A549 (cell line): ENCODE data around the gene DAGLA. TPM values are rescaled to one million over a fixed set of nuclear protein-coding genes. Genes with fewer than 3 reads are reported as not detected.

Experiments used
- ATAC-seq, 2 experiments: fragments of 200-7000 bp in 1 of 2; fragments of >200 bp in 1 of 2; cut with Nextera tagmentation in 1 of 2; cut with Tn5 transposase in 1 of 2; 3 replicates each; pipeline versions ENCODE4 v1.8.0 to v1.9.1; 2018 to 2020; ENCODE audit warnings: mild to moderate bottlenecking in 1 of 2, moderate library complexity in 1 of 2
- CTCF ChIA-PET: fragments of 300-600 bp; sonication (Branson Sonifier 250); formaldehyde crosslinking; extraction: SDS; loops from one replicate; lab custom pipeline; 2021; ENCODE audit warnings: antibody characterized with exemption, inconsistent platforms; lab: Yijun Ruan, JAX
- POLR2A ChIA-PET: fragments of 350-600 bp; formaldehyde crosslinking; extraction: SDS; loops from one replicate; lab custom pipeline; 2021; ENCODE audit warnings: antibody characterized with exemption, inconsistent platforms; lab: Yijun Ruan, JAX
- DNase-seq, 2 experiments: peaks; one replicate each; pipeline versions ENCODE4 v3.0.0 to v3.0.0-alpha.2; 2011 to 2016; ENCODE audit warnings: low read depth in 1 of 2, low spot score in 1 of 2
- FAIRE-seq: peaks from 2 replicates; lab custom pipeline; 2011; peaks lifted over from hg19 to GRCh38; lab: Jason Lieb, UNC
- H3K27ac ChIP-seq, 2 experiments: fragments of >200 bp; sonication (Bioruptor Twin); formaldehyde crosslinking; 3 replicates each; pipeline ENCODE4 v1.5.1; 2016 to 2017
- H3K4me1 ChIP-seq: fragments of >200 bp; sonication (Bioruptor Twin); formaldehyde crosslinking; 3 replicates; pipeline ENCODE4 v1.6.1; 2016
- H3K4me2 ChIP-seq: fragments of >200 bp; sonication (Bioruptor Twin); formaldehyde crosslinking; 3 replicates; pipeline ENCODE4 v1.6.1; 2016
- H3K4me3 ChIP-seq: fragments of >200 bp; sonication (Bioruptor Twin); formaldehyde crosslinking; 3 replicates; pipeline ENCODE4 v1.5.1; 2016
- H3K9me3 ChIP-seq: fragments of >200 bp; sonication (Bioruptor Twin); formaldehyde crosslinking; 3 replicates; pipeline ENCODE4 v1.6.1; 2016
- BHLHE40 ChIP-seq: IDR thresholded peaks from 2 replicates; pipeline ENCODE4 v1.6.1; 2012; ENCODE audit warnings: low read depth, low read length, inconsistent platforms
- CBX2 ChIP-seq: fragments of 200-600 bp; sonication (generic); IDR thresholded peaks from 2 replicates; pipeline ENCODE4 v1.6.1; 2016; ENCODE audit warnings: low read depth, mild to moderate bottlenecking, borderline replicate concordance
- CHD4 ChIP-seq: fragments of 200-600 bp; sonication (generic); IDR thresholded peaks from 2 replicates; pipeline ENCODE4 v1.6.1; 2016; ENCODE audit warnings: antibody characterized with exemption, mild to moderate bottlenecking, borderline replicate concordance
- EHMT2 ChIP-seq: fragments of 200-600 bp; sonication (generic); IDR thresholded peaks from 2 replicates; pipeline ENCODE4 v1.6.1; 2016; ENCODE audit warnings: antibody characterized with exemption, low read depth, mild to moderate bottlenecking, moderate library complexity
- EP300 ChIP-seq, 2 experiments: fragments of >200 bp; sonication (Bioruptor Twin); formaldehyde crosslinking; IDR thresholded peaks; 2 replicates in 1 of 2; 3 replicates in 1 of 2; pipeline ENCODE4 v1.6.1; 2016 to 2017
- FOSB ChIP-seq: fragments of 250-450 bp; sonication (Bioruptor Pico); IDR thresholded peaks from 2 replicates; pipeline ENCODE4 v1.5.0; 2020; ENCODE audit warnings: mild to moderate bottlenecking, moderate library complexity
- HDAC2 ChIP-seq: fragments of 200-600 bp; sonication (generic); IDR thresholded peaks from 2 replicates; pipeline ENCODE4 v1.6.1; 2016
- HOXA7 ChIP-seq: fragments of 250-450 bp; sonication (Bioruptor Pico); IDR thresholded peaks from 2 replicates; pipeline ENCODE4 v1.5.0; 2020; ENCODE audit warnings: mild to moderate bottlenecking, moderate library complexity
- JUNB ChIP-seq: fragments of >200 bp; sonication (Bioruptor Twin); formaldehyde crosslinking; IDR thresholded peaks from 2 replicates; pipeline ENCODE4 v1.6.1; 2016
- MAZ ChIP-seq: fragments of 150-350 bp; IDR thresholded peaks from 2 replicates; pipeline ENCODE4 v1.6.1; 2014; ENCODE audit warnings: antibody characterized with exemption, low read depth, low read length, borderline replicate concordance
- NPAS2 ChIP-seq: fragments of 250-450 bp; sonication (Bioruptor Pico); IDR thresholded peaks from 2 replicates; pipeline ENCODE4 v1.8.0; 2022; ENCODE audit warnings: mild to moderate bottlenecking, moderate library complexity, borderline replicate concordance
- NR3C1 ChIP-seq: fragments of >200 bp; sonication (Bioruptor Twin); formaldehyde crosslinking; IDR thresholded peaks from 3 replicates; pipeline ENCODE4 v1.6.1; 2017
- PHF8 ChIP-seq: fragments of 200-600 bp; sonication (generic); IDR thresholded peaks from 2 replicates; pipeline ENCODE4 v1.6.1; 2016; ENCODE audit warnings: low read depth, mild to moderate bottlenecking, antibody characterized with exemption, moderate library complexity, borderline replicate concordance
- POLR2A ChIP-seq: IDR thresholded peaks from 2 replicates; pipeline ENCODE4 v1.6.1; 2012; ENCODE audit warnings: mild to moderate bottlenecking, low read length
- RCOR1 ChIP-seq: fragments of 150-350 bp; IDR thresholded peaks from 2 replicates; pipeline ENCODE4 v1.6.1; 2014; ENCODE audit warnings: antibody characterized with exemption, low read length, low read depth
- RFX5 ChIP-seq: fragments of 450-650 bp; IDR thresholded peaks from 2 replicates; pipeline ENCODE4 v1.7.1; 2014; ENCODE audit warnings: antibody characterized with exemption, mild to moderate bottlenecking, moderate library complexity
- RNF2 ChIP-seq: fragments of 200-600 bp; sonication (generic); IDR thresholded peaks from 2 replicates; pipeline ENCODE4 v1.6.1; 2016; ENCODE audit warnings: low read depth, mild to moderate bottlenecking, antibody characterized with exemption, moderate library complexity, borderline replicate concordance
- TFCP2L1 ChIP-seq: fragments of 250-450 bp; sonication (Bioruptor Pico); IDR thresholded peaks from 2 replicates; pipeline ENCODE4 v1.5.0; 2021; ENCODE audit warnings: mild to moderate bottlenecking
- TP53 ChIP-seq: fragments of 250-450 bp; sonication (Bioruptor Pico); IDR thresholded peaks from 2 replicates; pipeline ENCODE4 v1.5.0; 2021; ENCODE audit warnings: mild to moderate bottlenecking, moderate library complexity
- WGBS: methylation state at CpG from one replicate; pipeline ENCODE4 v1.1.6; 2017; ENCODE audit errors: missing lambda C conversion rate; 5-methylcytosine and 5-hydroxymethylcytosine counted together
- polyA plus RNA-seq, 4 experiments: library from polyadenylated mRNA; depleted of rRNA in 3 of 4; stranded (reverse); fragments of >200 nt; fragmentation: RNase III in 1 of 4; extraction: RNeasy Plus Mini Kit Qiagen cat#74134 plus additional on column Dnase treatment in 1 of 4; gene quantifications; 2 replicates in 3 of 4; 3 replicates in 1 of 4; pipeline ENCODE4 v1.2.3, GENCODE V29; 2011 to 2017
- TF ChIP-seq, protein P1 (sequence below): fragments of 250-450 bp; sonication (Bioruptor Pico); IDR thresholded peaks from 2 replicates; pipeline ENCODE4 v1.5.0; 2020; ENCODE audit warnings: low read depth, mild to moderate bottlenecking, moderate library complexity
- TF ChIP-seq, protein P2 (sequence below): fragments of >200 bp; sonication (Bioruptor Twin); formaldehyde crosslinking; IDR thresholded peaks from 3 replicates; pipeline ENCODE4 v1.6.1; 2016

Gene DAGLA
- polyA plus RNA-seq, 2 of the 4 experiments (the other 2 are of a cell fraction) = 0.93 to 2.5 TPM

DNA sequence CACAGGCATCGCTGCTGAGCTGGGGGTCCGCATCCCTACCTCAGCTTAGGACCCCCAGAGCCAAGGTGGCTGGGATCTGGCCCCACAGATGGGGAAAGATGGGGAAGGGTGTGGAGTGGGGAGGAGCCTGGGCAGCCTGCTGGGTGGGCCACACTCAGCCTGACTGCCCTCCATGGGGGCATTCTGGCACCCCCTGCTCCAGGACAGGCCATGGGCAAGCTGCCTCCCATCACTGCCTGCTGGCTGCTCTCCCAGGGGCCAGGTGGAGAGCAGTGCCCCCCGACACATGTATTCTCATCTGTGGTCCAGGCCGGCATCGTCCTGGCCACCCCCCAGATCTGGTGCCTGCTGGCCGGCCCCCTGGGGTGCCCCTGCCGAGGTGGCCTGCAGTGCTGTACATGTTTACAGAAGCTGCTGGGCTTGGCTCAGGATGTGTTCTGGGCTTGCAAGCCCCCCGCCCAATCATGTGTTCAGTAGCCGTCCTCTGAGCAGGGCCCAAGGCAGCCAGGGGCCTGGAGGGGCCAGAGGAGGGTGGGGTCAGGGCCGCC is 64.5 kb downstream of the DAGLA start (continued):
- TF ChIP-seq, protein P1, sequence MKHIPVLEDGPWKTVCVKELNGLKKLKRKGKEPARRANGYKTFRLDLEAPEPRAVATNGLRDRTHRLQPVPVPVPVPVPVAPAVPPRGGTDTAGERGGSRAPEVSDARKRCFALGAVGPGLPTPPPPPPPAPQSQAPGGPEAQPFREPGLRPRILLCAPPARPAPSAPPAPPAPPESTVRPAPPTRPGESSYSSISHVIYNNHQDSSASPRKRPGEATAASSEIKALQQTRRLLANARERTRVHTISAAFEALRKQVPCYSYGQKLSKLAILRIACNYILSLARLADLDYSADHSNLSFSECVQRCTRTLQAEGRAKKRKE = no peak
- TF ChIP-seq TFCP2L1 (CRISPR knock-in tag) (no peak), RFX5 (no peak)
- TF ChIP-seq, protein P2, sequence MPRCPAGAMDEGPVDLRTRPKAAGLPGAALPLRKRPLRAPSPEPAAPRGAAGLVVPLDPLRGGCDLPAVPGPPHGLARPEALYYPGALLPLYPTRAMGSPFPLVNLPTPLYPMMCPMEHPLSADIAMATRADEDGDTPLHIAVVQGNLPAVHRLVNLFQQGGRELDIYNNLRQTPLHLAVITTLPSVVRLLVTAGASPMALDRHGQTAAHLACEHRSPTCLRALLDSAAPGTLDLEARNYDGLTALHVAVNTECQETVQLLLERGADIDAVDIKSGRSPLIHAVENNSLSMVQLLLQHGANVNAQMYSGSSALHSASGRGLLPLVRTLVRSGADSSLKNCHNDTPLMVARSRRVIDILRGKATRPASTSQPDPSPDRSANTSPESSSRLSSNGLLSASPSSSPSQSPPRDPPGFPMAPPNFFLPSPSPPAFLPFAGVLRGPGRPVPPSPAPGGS = no peak

DNA sequence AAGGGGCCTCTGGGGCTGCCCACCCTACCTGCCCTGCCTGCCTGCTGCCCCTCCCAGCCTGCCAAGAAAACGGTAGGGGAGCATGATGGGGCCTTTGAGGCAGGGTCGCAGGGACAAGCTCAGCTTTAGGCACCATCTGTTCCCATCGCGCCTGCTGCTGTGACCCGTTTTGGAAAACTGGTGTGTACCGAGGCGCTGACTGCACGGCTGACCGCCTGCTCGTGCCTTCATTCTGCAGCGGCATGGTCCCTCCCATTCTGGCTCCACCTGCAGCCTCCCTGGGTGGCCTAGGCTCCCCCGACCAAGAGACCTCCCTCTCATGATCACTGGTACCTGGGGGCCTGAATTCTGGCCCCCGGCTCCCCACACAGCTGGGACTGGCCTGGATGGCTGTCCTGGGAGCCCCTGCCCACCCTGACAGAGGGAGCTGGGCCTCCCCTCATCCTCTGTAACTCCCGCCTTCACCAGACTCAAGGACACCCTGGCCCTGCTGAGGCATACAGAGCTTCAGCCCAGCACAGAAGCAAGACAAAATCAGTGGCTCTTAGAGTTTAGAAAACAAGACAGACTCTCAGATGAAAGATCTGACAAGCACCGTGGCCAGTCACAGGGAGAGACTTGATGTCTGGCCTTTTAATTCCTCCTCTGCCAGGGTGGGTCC is 65.7 kb downstream of the DAGLA start:
- no peak overlapping the region for H3K4me3 ChIP-seq
- no peak for TF ChIP-seq EHMT2
- TF ChIP-seq, protein P1 = no peak
- TF ChIP-seq NR3C1 = no peak
- no peak for TF ChIP-seq POLR2A
- no peak for TF ChIP-seq PHF8
- TF ChIP-seq CBX2 = no peak
- no peak for TF ChIP-seq HOXA7 (CRISPR knock-in tag)
- TF ChIP-seq HDAC2 = no peak
- TF ChIP-seq JUNB = no peak
- no peak for TF ChIP-seq NPAS2 (CRISPR knock-in tag)
- no peak for TF ChIP-seq FOSB (CRISPR knock-in tag)
- no peak for TF ChIP-seq CHD4
- no peak for TF ChIP-seq TP53 (CRISPR knock-in tag)
- TF ChIP-seq RNF2 = no peak
- TF ChIP-seq RCOR1 = no peak
- TF ChIP-seq EP300 (IDR thresholded peaks at IDR 0.05) = no peak
- no peak for TF ChIP-seq MAZ
- H3K27ac ChIP-seq = no peak overlapping the region
- peaks cover 11% of the 10 kb centered on the region for H3K4me1 ChIP-seq
- 89% methylated on average over 13 of the region's 15 CpGs for WGBS
- DNase-seq (no peak), ATAC-seq (no peak), FAIRE-seq (no peak)
- CTCF ChIA-PET = interaction anchor here (0.9 to 11.1 kb wide), 11 partner anchors 9 to 362 kb away, joined by 3 to 156 read pairs (median 21); partner anchors contain the start of genes FEN1 and TMEM258
- POLR2A ChIA-PET = no interaction called here
- H3K4me2 ChIP-seq = no peak overlapping the region
- no peaks in the 10 kb centered on the region for H3K9me3 ChIP-seq

DNA sequence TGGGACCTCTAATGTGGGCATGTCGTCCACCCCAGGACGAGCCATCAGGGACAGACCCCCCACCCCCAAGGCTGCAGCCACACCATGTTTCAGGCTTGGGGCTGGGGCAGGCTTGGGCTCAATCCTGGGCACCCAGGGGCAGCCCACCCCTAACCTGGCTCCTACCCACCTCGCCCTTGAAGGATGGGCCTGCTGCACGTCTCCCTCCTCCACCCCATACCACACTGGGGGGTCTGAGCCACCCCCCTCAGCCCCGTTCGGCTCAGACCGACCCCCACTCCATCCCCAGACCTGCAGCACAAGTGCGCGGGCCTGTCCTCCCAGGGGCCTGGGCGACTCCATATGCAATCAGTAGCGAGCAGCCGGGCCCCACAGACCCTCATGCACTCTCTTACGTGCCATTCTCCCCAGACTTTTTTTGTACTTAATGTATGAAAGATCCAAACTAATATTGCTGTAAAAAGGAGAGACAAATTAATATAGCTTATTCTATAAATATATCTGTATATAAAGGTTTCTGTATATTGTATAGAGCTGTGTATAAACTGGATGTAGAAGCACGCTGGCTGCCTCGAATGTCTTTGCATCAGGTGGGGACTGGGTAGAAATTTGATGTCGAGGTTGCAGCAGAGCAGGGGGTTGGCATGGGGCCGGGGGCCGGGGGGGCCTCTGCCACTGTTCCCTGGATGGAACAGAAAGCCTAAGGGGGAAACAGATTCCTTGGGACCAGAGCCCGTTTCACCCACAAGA is 66.4 kb downstream of the DAGLA start:
- CTCF ChIA-PET = interaction anchor here (0.8 to 11.1 kb wide), 27 partner anchors 10 to 362 kb away, joined by 3 to 156 read pairs (median 7); partner anchors contain the start of genes FEN1 and TMEM258
- 69% methylated on average over 15 of the region's 19 CpGs for WGBS
- Histone ChIP-seq H3K27ac (0 out of 6 replicates have a peak overlapping the region, but pooled peaks of 1 of the 2 experiments have one; percentile 70), H3K9me3 (no peaks in the 10 kb centered on the region), H3K4me1 (peaks cover 11% of the 10 kb centered on the region), H3K4me2 (no peak overlapping the region), H3K4me3 (no peak overlapping the region)
- no peak for ATAC-seq
- POLR2A ChIA-PET = no interaction called here
- DNase-seq = no peak
- no peak for FAIRE-seq
- no peak for TF ChIP-seq BHLHE40
